Activated CD8-positive, alpha-beta memory T cell treated with anti-CD3 and anti-CD28 coated beads, Interleukin-2, amount 50 U/mL, for 4 hours (primary cell): ENCODE data around the gene IL9R.
"Not testable (repeated sequence)": the region's sequence is repeated elsewhere in the genome, so short reads cannot be mapped to it uniquely, and the experiment has no call there.

Experiments
- DNase-seq: peaks from one replicate; pipeline ENCODE4 v3.0.0-alpha.2; 2020

The IL9R gene

GRCh38 chrX:156030474-156030873, 33.0 kb downstream of the IL9R start:
- DNase-seq: not testable (repeated sequence)
